Astrocyte (in vitro differentiated cells and primary cell): ENCODE data around the gene EXOC6B. TPM values are rescaled to one million over a fixed set of nuclear protein-coding genes. Genes with fewer than 3 reads are reported as not detected.

Experiments
- DNase-seq: peaks from one replicate; pipeline ENCODE4 v3.0.0-alpha.2; 2010; ENCODE audit warnings: low read depth
- FAIRE-seq: peaks from 2 replicates; lab custom pipeline; 2011; peaks lifted over from hg19 to GRCh38; lab: Jason Lieb, UNC
- H2AFZ ChIP-seq: 2 replicates; pipeline ENCODE4 v1.6.0; 2012; ENCODE audit warnings: low read depth, low read length, inconsistent platforms
- H3K27ac ChIP-seq: 2 replicates; pipeline ENCODE4 v1.5.1; 2011; ENCODE audit warnings: low read depth, low read length, inconsistent platforms
- H3K27me3 ChIP-seq: 2 replicates; pipeline ENCODE4 v1.6.0; 2011; ENCODE audit warnings: low read length, inconsistent platforms; ENCODE audit not compliant: insufficient read depth
- H3K36me3 ChIP-seq: 2 replicates; pipeline ENCODE4 v1.5.1; 2011; ENCODE audit warnings: low read length, inconsistent platforms; ENCODE audit not compliant: insufficient read depth
- H3K4me1 ChIP-seq: 2 replicates; pipeline ENCODE4 v1.5.1; 2011; ENCODE audit warnings: low read length, inconsistent platforms; ENCODE audit not compliant: insufficient read depth
- H3K4me2 ChIP-seq: 2 replicates; pipeline ENCODE4 v1.6.0; 2012; ENCODE audit warnings: low read length, inconsistent platforms
- H3K4me3 ChIP-seq: 2 replicates; pipeline ENCODE4 v1.5.1; 2011; ENCODE audit warnings: low read depth, mild to moderate bottlenecking, low read length, inconsistent platforms; ENCODE audit not compliant: insufficient read depth
- H3K79me2 ChIP-seq: 2 replicates; pipeline ENCODE4 v1.6.0; 2012; ENCODE audit warnings: mild to moderate bottlenecking, low read length, inconsistent platforms; ENCODE audit not compliant: insufficient read depth
- H3K9ac ChIP-seq: 2 replicates; pipeline ENCODE4 v1.6.0; 2012; ENCODE audit warnings: mild to moderate bottlenecking, low read length, inconsistent platforms
- H3K9me3 ChIP-seq: 2 replicates; pipeline ENCODE4 v1.5.1; 2012; ENCODE audit warnings: low read depth, mild to moderate bottlenecking, low read length, inconsistent platforms; ENCODE audit not compliant: insufficient read depth
- H4K20me1 ChIP-seq: 2 replicates; pipeline ENCODE4 v1.6.0; 2012; ENCODE audit warnings: low read length, inconsistent platforms; ENCODE audit not compliant: insufficient read depth
- H3K27ac Mint-ChIP-seq: one replicate; pipeline ENCODE4 v1.8.0; 2021; ENCODE audit warnings: mild to moderate bottlenecking, mixed read lengths; ENCODE audit not compliant: unreplicated experiment
- H3K27me3 Mint-ChIP-seq: one replicate; pipeline ENCODE4 v1.8.0; 2021; ENCODE audit warnings: low read depth, mixed read lengths; ENCODE audit not compliant: unreplicated experiment
- H3K36me3 Mint-ChIP-seq: one replicate; pipeline ENCODE4 v1.8.0; 2021; ENCODE audit warnings: low read depth, mixed read lengths; ENCODE audit not compliant: unreplicated experiment
- H3K4me1 Mint-ChIP-seq: one replicate; pipeline ENCODE4 v1.8.0; 2021; ENCODE audit warnings: low read depth, mixed read lengths; ENCODE audit not compliant: unreplicated experiment
- H3K4me3 Mint-ChIP-seq: one replicate; pipeline ENCODE4 v1.8.0; 2021; ENCODE audit warnings: mild to moderate bottlenecking, moderate library complexity, mixed read lengths; ENCODE audit not compliant: unreplicated experiment
- H3K9me3 Mint-ChIP-seq: one replicate; pipeline ENCODE4 v1.8.0; 2021; ENCODE audit warnings: mild to moderate bottlenecking, mixed read lengths; ENCODE audit not compliant: unreplicated experiment
- EZH2 ChIP-seq: IDR thresholded peaks from 2 replicates; pipeline ENCODE4 v1.6.1; 2012; ENCODE audit warnings: mild to moderate bottlenecking, low read length, inconsistent platforms; ENCODE audit not compliant: insufficient read depth
- total RNA-seq: library from RNA; stranded (reverse); gene quantifications from 2 replicates; pipeline ENCODE4 v1.2.1, GENCODE V29; 2021
- TF ChIP-seq, protein P1 (sequence below): IDR thresholded peaks from 2 replicates; pipeline ENCODE4 v1.5.1; 2011; ENCODE audit warnings: low read depth, mild to moderate bottlenecking, inconsistent platforms, low read length, moderate library complexity; ENCODE audit not compliant: insufficient read depth

The EXOC6B gene
- total RNA-seq, 1 donor from 2014 or later: 31.8 TPM

GRCh38 chr2:72512376-72512775, 313.5 kb downstream of the EXOC6B start:
- H3K4me3 ChIP-seq: no peak overlapping the region

GRCh38 chr2:72511906-72512305, 313.9 kb downstream of the EXOC6B start:
- no peaks in the 10 kb centered on the region for H3K79me2 ChIP-seq
- H3K27ac ChIP-seq: no peak overlapping the region
- FAIRE-seq: no peak
- no peaks in the 10 kb centered on the region for H3K4me1 Mint-ChIP-seq
- no peaks in the 10 kb centered on the region for H3K36me3 Mint-ChIP-seq
- H3K4me2 ChIP-seq: no peak overlapping the region
- H3K9ac ChIP-seq: no peak overlapping the region
- H3K4me1 ChIP-seq: no peaks in the 10 kb centered on the region
- no peaks in the 10 kb centered on the region for H3K36me3 ChIP-seq
- no peak overlapping the region for H2AFZ ChIP-seq
- H3K27me3 ChIP-seq: no peaks in the 10 kb centered on the region
- TF ChIP-seq EZH2: no peak
- TF ChIP-seq, protein P1, sequence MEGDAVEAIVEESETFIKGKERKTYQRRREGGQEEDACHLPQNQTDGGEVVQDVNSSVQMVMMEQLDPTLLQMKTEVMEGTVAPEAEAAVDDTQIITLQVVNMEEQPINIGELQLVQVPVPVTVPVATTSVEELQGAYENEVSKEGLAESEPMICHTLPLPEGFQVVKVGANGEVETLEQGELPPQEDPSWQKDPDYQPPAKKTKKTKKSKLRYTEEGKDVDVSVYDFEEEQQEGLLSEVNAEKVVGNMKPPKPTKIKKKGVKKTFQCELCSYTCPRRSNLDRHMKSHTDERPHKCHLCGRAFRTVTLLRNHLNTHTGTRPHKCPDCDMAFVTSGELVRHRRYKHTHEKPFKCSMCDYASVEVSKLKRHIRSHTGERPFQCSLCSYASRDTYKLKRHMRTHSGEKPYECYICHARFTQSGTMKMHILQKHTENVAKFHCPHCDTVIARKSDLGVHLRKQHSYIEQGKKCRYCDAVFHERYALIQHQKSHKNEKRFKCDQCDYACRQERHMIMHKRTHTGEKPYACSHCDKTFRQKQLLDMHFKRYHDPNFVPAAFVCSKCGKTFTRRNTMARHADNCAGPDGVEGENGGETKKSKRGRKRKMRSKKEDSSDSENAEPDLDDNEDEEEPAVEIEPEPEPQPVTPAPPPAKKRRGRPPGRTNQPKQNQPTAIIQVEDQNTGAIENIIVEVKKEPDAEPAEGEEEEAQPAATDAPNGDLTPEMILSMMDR: no peak
- H3K9me3 ChIP-seq: no peaks in the 10 kb centered on the region
- H3K9me3 Mint-ChIP-seq: no peaks in the 10 kb centered on the region
- no peak for DNase-seq
- H3K4me3 Mint-ChIP-seq: no peak overlapping the region
- no peak overlapping the region for H3K4me3 ChIP-seq
- H3K27ac Mint-ChIP-seq: no peak overlapping the region
- H4K20me1 ChIP-seq: no peaks in the 10 kb centered on the region
- H3K27me3 Mint-ChIP-seq: no peaks in the 10 kb centered on the region

More at GRCh38 chr2:72512376-72512775, 313.5 kb downstream of the EXOC6B start:
- TF ChIP-seq, protein P1: no peak
- no peak for TF ChIP-seq EZH2
- H3K9me3 Mint-ChIP-seq: no peaks in the 10 kb centered on the region
- no peak overlapping the region for H3K4me3 Mint-ChIP-seq
- H3K4me2 ChIP-seq: no peak overlapping the region
- DNase-seq (no peak), FAIRE-seq (no peak)
- no peak overlapping the region for H2AFZ ChIP-seq
- H3K79me2 ChIP-seq: no peaks in the 10 kb centered on the region
- H3K9me3 ChIP-seq: no peaks in the 10 kb centered on the region
- H3K9ac ChIP-seq: no peak overlapping the region
- H4K20me1 ChIP-seq: no peaks in the 10 kb centered on the region
- H3K4me1 Mint-ChIP-seq: no peaks in the 10 kb centered on the region
- H3K36me3 ChIP-seq: no peaks in the 10 kb centered on the region
- H3K27me3 ChIP-seq: no peaks in the 10 kb centered on the region
- H3K27ac Mint-ChIP-seq: no peak overlapping the region
- no peaks in the 10 kb centered on the region for H3K27me3 Mint-ChIP-seq
- no peaks in the 10 kb centered on the region for H3K4me1 ChIP-seq
- no peak overlapping the region for H3K27ac ChIP-seq
- no peaks in the 10 kb centered on the region for H3K36me3 Mint-ChIP-seq

GRCh38 chr2:72497763-72498162, 328.1 kb downstream of the EXOC6B start:
- no peaks in the 10 kb centered on the region for H4K20me1 ChIP-seq
- no peaks in the 10 kb centered on the region for H3K9me3 Mint-ChIP-seq
- H3K4me2 ChIP-seq: no peak overlapping the region
- no peaks in the 10 kb centered on the region for H3K4me1 Mint-ChIP-seq
- H3K36me3 Mint-ChIP-seq: peaks cover 2% of the 10 kb centered on the region
- DNase-seq (peak; percentile 6), FAIRE-seq (peak; percentile 62)
- H3K27me3 ChIP-seq: no peaks in the 10 kb centered on the region
- H3K27ac Mint-ChIP-seq: no peak overlapping the region
- H3K9me3 ChIP-seq: no peaks in the 10 kb centered on the region
- H2AFZ ChIP-seq: no peak overlapping the region
- TF ChIP-seq EZH2: no peak
- TF ChIP-seq, protein P1: no peak
- H3K4me3 ChIP-seq: no peak overlapping the region
- no peak overlapping the region for H3K9ac ChIP-seq
- no peaks in the 10 kb centered on the region for H3K79me2 ChIP-seq
- H3K4me1 ChIP-seq: no peaks in the 10 kb centered on the region
- peaks cover 3% of the 10 kb centered on the region for H3K36me3 ChIP-seq
- H3K4me3 Mint-ChIP-seq: no peak overlapping the region
- no peaks in the 10 kb centered on the region for H3K27me3 Mint-ChIP-seq
- no peak overlapping the region for H3K27ac ChIP-seq
